Endothelial cell (in vitro differentiated cells): ENCODE measurements around the gene SHISA2. TPM values are rescaled to one million over a fixed set of nuclear protein-coding genes. Genes with fewer than 3 reads are reported as not detected.

ENCODE experiments used
- DNase-seq: peaks from one replicate; pipeline ENCODE4 v3.0.0; 2021; ENCODE audit warnings: low spot score
- H3K27ac Mint-ChIP-seq: one replicate; pipeline ENCODE4 v1.8.0; 2021; ENCODE audit warnings: mixed read lengths, inconsistent platforms; ENCODE audit not compliant: unreplicated experiment
- H3K27me3 Mint-ChIP-seq: one replicate; pipeline ENCODE4 v1.8.0; 2021; ENCODE audit warnings: mild to moderate bottlenecking, moderate library complexity, mixed read lengths, inconsistent platforms; ENCODE audit not compliant: unreplicated experiment
- H3K36me3 Mint-ChIP-seq: one replicate; pipeline ENCODE4 v1.8.0; 2021; ENCODE audit warnings: mild to moderate bottlenecking, low read depth, mixed read lengths, inconsistent platforms; ENCODE audit not compliant: unreplicated experiment
- H3K4me1 Mint-ChIP-seq: one replicate; pipeline ENCODE4 v1.8.0; 2021; ENCODE audit warnings: mild to moderate bottlenecking, mixed read lengths, inconsistent platforms; ENCODE audit not compliant: unreplicated experiment
- H3K4me3 Mint-ChIP-seq: one replicate; pipeline ENCODE4 v1.8.0; 2021; ENCODE audit warnings: mild to moderate bottlenecking, mixed read lengths, inconsistent platforms; ENCODE audit not compliant: unreplicated experiment
- H3K9me3 Mint-ChIP-seq: one replicate; pipeline ENCODE4 v1.8.0; 2021; ENCODE audit warnings: mixed read lengths, inconsistent platforms; ENCODE audit not compliant: unreplicated experiment
- total RNA-seq: library from RNA; stranded (reverse); fragmentation: NEBNext Ultra II Directional; extraction: Animal tissue kit (Norgen Biotek cat#: 25700); gene quantifications from one replicate; pipeline ENCODE4 v1.2.1, GENCODE V29; 2021; ENCODE audit not compliant: unreplicated experiment
- TF ChIP-seq, protein P1 (sequence below): fragments of 200-600 bp; sonication (generic); IDR thresholded peaks from one replicate; pipeline ENCODE4 v1.5.0; 2021; ENCODE audit warnings: antibody characterized with exemption; ENCODE audit not compliant: unreplicated experiment

SHISA2 gene
- total RNA-seq, 1 donor from 2014 or later, result 71.5 TPM

GRCh38 chr13:26010487-26011207 is 41.2 kb downstream of the SHISA2 start:
- TF ChIP-seq, protein P1, sequence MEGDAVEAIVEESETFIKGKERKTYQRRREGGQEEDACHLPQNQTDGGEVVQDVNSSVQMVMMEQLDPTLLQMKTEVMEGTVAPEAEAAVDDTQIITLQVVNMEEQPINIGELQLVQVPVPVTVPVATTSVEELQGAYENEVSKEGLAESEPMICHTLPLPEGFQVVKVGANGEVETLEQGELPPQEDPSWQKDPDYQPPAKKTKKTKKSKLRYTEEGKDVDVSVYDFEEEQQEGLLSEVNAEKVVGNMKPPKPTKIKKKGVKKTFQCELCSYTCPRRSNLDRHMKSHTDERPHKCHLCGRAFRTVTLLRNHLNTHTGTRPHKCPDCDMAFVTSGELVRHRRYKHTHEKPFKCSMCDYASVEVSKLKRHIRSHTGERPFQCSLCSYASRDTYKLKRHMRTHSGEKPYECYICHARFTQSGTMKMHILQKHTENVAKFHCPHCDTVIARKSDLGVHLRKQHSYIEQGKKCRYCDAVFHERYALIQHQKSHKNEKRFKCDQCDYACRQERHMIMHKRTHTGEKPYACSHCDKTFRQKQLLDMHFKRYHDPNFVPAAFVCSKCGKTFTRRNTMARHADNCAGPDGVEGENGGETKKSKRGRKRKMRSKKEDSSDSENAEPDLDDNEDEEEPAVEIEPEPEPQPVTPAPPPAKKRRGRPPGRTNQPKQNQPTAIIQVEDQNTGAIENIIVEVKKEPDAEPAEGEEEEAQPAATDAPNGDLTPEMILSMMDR, result no peak
- DNase-seq, result no peak
- Mint-ChIP-seq H3K27ac (no peak overlapping the region), H3K27me3 (no peaks in the 10 kb centered on the region), H3K4me1 (peaks cover 15% of the 10 kb centered on the region), H3K36me3 (peaks cover 11% of the 10 kb centered on the region), H3K9me3 (no peaks in the 10 kb centered on the region), H3K4me3 (no peak overlapping the region)

DNA sequence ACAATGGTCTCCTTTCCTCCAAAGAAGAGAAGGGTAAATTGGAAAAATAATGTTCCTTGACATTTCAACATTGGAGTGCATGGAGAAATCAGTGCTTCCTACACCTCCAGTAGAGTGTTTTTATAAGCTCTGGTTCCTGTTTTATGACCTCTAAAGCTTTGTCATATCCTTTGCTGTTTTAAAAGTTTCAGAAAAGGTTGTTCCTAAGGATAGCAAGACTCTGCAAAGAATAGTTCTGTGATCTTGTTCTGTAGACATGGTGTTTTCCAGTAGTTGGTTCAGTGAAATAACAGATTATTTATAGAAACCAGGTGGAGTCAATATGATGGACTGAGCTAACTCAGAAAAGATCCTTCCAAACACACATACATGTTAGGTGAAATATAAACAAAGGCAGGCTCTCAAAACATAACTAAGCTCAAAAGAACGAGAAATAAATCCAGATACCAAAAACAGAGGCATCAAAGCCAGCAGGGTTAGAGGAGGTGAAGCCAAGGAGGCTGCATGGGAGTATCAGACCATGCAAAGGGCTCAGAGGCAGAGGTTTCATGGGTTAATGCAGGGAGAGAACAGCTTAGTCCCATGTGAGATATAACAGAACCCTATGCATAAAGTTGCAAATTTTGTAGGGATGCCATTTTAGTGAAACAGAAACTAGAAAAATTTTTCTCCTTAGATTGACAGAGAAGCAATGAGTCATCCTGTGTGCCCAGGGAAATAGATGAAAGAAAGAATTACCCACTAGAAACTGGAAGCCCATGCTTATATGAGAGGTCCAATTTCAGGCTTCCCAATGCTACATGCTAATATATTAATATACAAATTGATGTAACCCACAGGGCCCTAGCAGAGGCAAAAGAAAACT is 44.3 kb downstream of the SHISA2 start:
- Mint-ChIP-seq H3K27ac (no peak overlapping the region), H3K4me1 (peaks cover 6% of the 10 kb centered on the region), H3K27me3 (no peaks in the 10 kb centered on the region), H3K9me3 (peaks cover 3% of the 10 kb centered on the region), H3K4me3 (no peak overlapping the region), H3K36me3 (peaks cover 3% of the 10 kb centered on the region)
- DNase-seq, result no peak
- TF ChIP-seq, protein P1, result no peak

Other genes with a start within 250 kb of the SHISA2 start
- gene RNF6, start 170.3 kb upstream of the SHISA2 start, total RNA-seq, result 20.2 TPM
- 18.1 TPM for gene CDK8, start 202.1 kb upstream of the SHISA2 start, total RNA-seq